HepG2 (cell line): Measurements from ENCODE around the gene PTPN20. TPM values are rescaled to one million over a fixed set of nuclear protein-coding genes. Genes with fewer than 3 reads are reported as not detected.

Source experiments
- CENPT ChIP-seq: sonication (generic); formaldehyde crosslinking; IDR thresholded peaks from 2 replicates; pipeline ENCODE4 v1.8.0; 2022; ENCODE audit warnings: low read depth, mild to moderate bottlenecking, moderate library complexity, missing genetic modification reagents
- KDM2A ChIP-seq: sonication (generic); formaldehyde crosslinking; IDR thresholded peaks from 2 replicates; pipeline ENCODE4 v1.4.0; 2020; ENCODE audit warnings: low read depth, missing genetic modification reagents, borderline replicate concordance
- KMT2B ChIP-seq: IDR thresholded peaks from 2 replicates; pipeline ENCODE4 v1.6.1; 2016; ENCODE audit warnings: missing genetic modification reagents, missing compliant biosample characterization
- SCMH1 ChIP-seq: sonication (generic); formaldehyde crosslinking; IDR thresholded peaks from 2 replicates; pipeline ENCODE4 v1.9.0; 2021; ENCODE audit warnings: missing genetic modification reagents, mild to moderate bottlenecking, borderline replicate concordance
- SNAPC5 ChIP-seq: sonication (generic); formaldehyde crosslinking; IDR thresholded peaks from 2 replicates; pipeline ENCODE4 v1.8.1; 2023; ENCODE audit warnings: mild to moderate bottlenecking, missing genetic modification reagents, borderline replicate concordance
- ZBTB14 ChIP-seq: sonication (generic); formaldehyde crosslinking; IDR thresholded peaks from 2 replicates; pipeline ENCODE4 v1.4.0; 2020; ENCODE audit warnings: missing genetic modification reagents
- ZNF232 ChIP-seq: sonication (generic); formaldehyde crosslinking; IDR thresholded peaks from 2 replicates; pipeline ENCODE4 v1.4.0; 2020; ENCODE audit warnings: missing genetic modification reagents, borderline replicate concordance
- ZNF318 ChIP-seq: sonication (generic); formaldehyde crosslinking; IDR thresholded peaks from 2 replicates; pipeline ENCODE4 v1.4.0; 2020; ENCODE audit warnings: mild to moderate bottlenecking, missing genetic modification reagents
- ZSCAN30 ChIP-seq: sonication (generic); formaldehyde crosslinking; IDR thresholded peaks from 2 replicates; pipeline ENCODE4 v1.5.0; 2020; ENCODE audit warnings: mild to moderate bottlenecking, missing genetic modification reagents
- polyA plus RNA-seq, 8 experiments: library from polyadenylated mRNA; depleted of rRNA in 3 of 8; stranded (reverse) in 7 of 8; unstranded in 1 of 8; fragments of >200 nt; fragmentation: Illumina TruSeq in 4 of 8; extraction: Trizol in 4 of 8; gene quantifications; 2 replicates each; pipeline versions ENCODE4 v1.2.1 to v1.2.3, GENCODE V29; 2011 to 2016; ENCODE audit warnings: low read depth in 4 of 8, missing spikeins in 1 of 8, mixed read lengths in 1 of 8; ENCODE audit not compliant: insufficient read depth in 1 of 8
- total RNA-seq, 5 experiments: library from RNA; depleted of rRNA; stranded (reverse); fragments of >200 nt; fragmentation: Illumina TruSeq; extraction: Trizol; gene quantifications; 2 replicates each; pipeline ENCODE4 v1.2.3, GENCODE V29; 2016; ENCODE audit warnings: low read depth in 1 of 5

The PTPN20 gene
- total and polyA plus RNA-seq, 2 of the 13 experiments (the other 11 are each of a cell fraction or from before 2014, with no cell fraction given): not detected

- TF ChIP-seq ZBTB14 (CRISPR knock-in tag) (no peak), ZSCAN30 (CRISPR knock-in tag) (no peak), SCMH1 (no peak), KDM2A (CRISPR knock-in tag) (no peak), ZNF232 (CRISPR knock-in tag) (no peak), KMT2B (CRISPR knock-in tag) (no peak), SNAPC5 (no peak), ZNF318 (CRISPR knock-in tag) (no peak), CENPT (CRISPR knock-in tag) (no peak)
- TF ChIP-seq, all 625 proteins: peak for 0
These were observed 104.2 kb downstream of the PTPN20 start (continued) for GRCh38 chr10:47015404-47015803.
